HG02870 (cell line): Measurements from ENCODE around the gene RBBP4.
"Not testable (repeated sequence)": the region's sequence is repeated elsewhere in the genome, so short reads cannot be mapped to it uniquely, and the experiment has no call there.

Experiments used
- ATAC-seq: cut with Tn5 transposase; IDR thresholded peaks from one replicate; pipeline ENCODE4 v1.9.1; 2021; ENCODE audit warnings: mild to moderate bottlenecking, moderate library complexity; ENCODE audit not compliant: unreplicated experiment

The RBBP4 gene

GRCh38 chr1:32685498-32685897 lies 34.5 kb downstream of the RBBP4 start:
- ATAC-seq = no peak

- ATAC-seq = no peak
Measured at GRCh38 chr1:32686387-32686786, 35.4 kb downstream of the RBBP4 start.

- ATAC-seq = no peak
Measured at GRCh38 chr1:32693455-32694174, 42.6 kb downstream of the RBBP4 start.

- no peak for ATAC-seq
Measured at GRCh38 chr1:32695098-32695904, 44.3 kb downstream of the RBBP4 start.

GRCh38 chr1:32696041-32696440 lies 45.0 kb downstream of the RBBP4 start:
- ATAC-seq = no peak

- ATAC-seq = not testable (repeated sequence)
Measured at GRCh38 chr1:32696996-32697395, 46.0 kb downstream of the RBBP4 start.

- ATAC-seq = no peak
Measured at GRCh38 chr1:32701421-32701911, 50.5 kb downstream of the RBBP4 start.

GRCh38 chr1:32701951-32702598 lies 51.1 kb downstream of the RBBP4 start:
- ATAC-seq = no peak

GRCh38 chr1:32702599-32703478 lies 51.8 kb downstream of the RBBP4 start, which contains the start of gene SYNC:
Gene SYNC (minus strand): TSS chr1:32702770. CDS start chr1:32702660, 110 bp downstream.
- no peak for ATAC-seq

GRCh38 chr1:32703479-32704291 lies 52.7 kb downstream of the RBBP4 start:
- ATAC-seq = no peak

- ATAC-seq = no peak
Measured at GRCh38 chr1:32705516-32705915, 54.5 kb downstream of the RBBP4 start.

- no peak for ATAC-seq
Measured at GRCh38 chr1:32706491-32706890, 55.5 kb downstream of the RBBP4 start.

- no peak for ATAC-seq
Measured at GRCh38 chr1:32709075-32709474, 58.1 kb downstream of the RBBP4 start.

GRCh38 chr1:32709476-32709875 lies 58.5 kb downstream of the RBBP4 start:
- ATAC-seq = no peak

GRCh38 chr1:32711221-32711620 lies 60.2 kb downstream of the RBBP4 start:
- ATAC-seq = not testable (repeated sequence)

GRCh38 chr1:32713081-32713480 lies 62.1 kb downstream of the RBBP4 start:
- ATAC-seq = no peak

GRCh38 chr1:32714277-32714676 lies 63.3 kb downstream of the RBBP4 start:
- no peak for ATAC-seq

- no peak for ATAC-seq
Measured at GRCh38 chr1:32715901-32716311, 64.9 kb downstream of the RBBP4 start.

GRCh38 chr1:32716312-32717148 lies 65.5 kb downstream of the RBBP4 start:
- ATAC-seq = no peak
